PC-3 (cell line): Measurements from ENCODE around the gene SMIM38.

ENCODE experiments used
- EZH2 ChIP-seq: fragments of 300-600 bp; sonication (generic); IDR thresholded peaks from one replicate; pipeline ENCODE4 v1.6.1; 2017; ENCODE audit warnings: antibody characterized with exemption, mild to moderate bottlenecking, low read length; ENCODE audit not compliant: unreplicated experiment
- EZH2phosphoT487 ChIP-seq: fragments of 300-600 bp; sonication (generic); IDR thresholded peaks from 2 replicates; pipeline ENCODE4 v1.6.1; 2018; ENCODE audit warnings: mild to moderate bottlenecking, antibody characterized with exemption, low read length, borderline replicate concordance
- TF ChIP-seq, protein P1 (sequence below): fragments of 300-600 bp; sonication (generic); conservative IDR thresholded peaks from 2 replicates; pipeline ENCODE4 v1.5.1; 2017; ENCODE audit warnings: antibody characterized with exemption, low read depth, mild to moderate bottlenecking, low read length

DNA sequence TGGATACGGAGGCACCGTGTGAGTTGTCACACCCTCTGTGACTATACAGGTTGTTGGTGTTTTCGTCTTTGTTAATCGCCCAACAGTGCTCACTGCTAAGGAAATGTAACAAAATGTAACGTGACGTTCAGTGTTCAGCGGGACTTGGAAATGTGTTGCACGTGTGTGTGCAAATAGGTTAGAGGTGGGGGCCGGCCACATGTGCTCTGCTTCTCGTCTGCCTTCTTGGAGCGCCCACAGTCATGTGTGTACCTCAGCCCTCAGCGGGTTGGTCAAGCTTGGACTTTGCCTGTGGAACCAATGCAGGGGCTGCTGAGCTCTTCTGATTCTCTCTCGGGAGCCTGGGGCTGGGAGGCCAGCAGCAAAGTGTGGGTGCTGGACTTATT lies 7.4 kb upstream of the SMIM38 start:
- TF ChIP-seq EZH2phosphoT487 (no peak), EZH2 (no peak)
- TF ChIP-seq, protein P1, sequence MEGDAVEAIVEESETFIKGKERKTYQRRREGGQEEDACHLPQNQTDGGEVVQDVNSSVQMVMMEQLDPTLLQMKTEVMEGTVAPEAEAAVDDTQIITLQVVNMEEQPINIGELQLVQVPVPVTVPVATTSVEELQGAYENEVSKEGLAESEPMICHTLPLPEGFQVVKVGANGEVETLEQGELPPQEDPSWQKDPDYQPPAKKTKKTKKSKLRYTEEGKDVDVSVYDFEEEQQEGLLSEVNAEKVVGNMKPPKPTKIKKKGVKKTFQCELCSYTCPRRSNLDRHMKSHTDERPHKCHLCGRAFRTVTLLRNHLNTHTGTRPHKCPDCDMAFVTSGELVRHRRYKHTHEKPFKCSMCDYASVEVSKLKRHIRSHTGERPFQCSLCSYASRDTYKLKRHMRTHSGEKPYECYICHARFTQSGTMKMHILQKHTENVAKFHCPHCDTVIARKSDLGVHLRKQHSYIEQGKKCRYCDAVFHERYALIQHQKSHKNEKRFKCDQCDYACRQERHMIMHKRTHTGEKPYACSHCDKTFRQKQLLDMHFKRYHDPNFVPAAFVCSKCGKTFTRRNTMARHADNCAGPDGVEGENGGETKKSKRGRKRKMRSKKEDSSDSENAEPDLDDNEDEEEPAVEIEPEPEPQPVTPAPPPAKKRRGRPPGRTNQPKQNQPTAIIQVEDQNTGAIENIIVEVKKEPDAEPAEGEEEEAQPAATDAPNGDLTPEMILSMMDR = no peak
